NT2/D1 (cell line): ENCODE measurements around the gene FOXP4.

Experiments
- SUZ12 ChIP-seq: IDR thresholded peaks from 2 replicates; pipeline ENCODE4 v1.6.1; 2011; ENCODE audit not compliant: insufficient read length, insufficient read depth; ENCODE audit errors: extremely low read depth
- YY1 ChIP-seq: IDR thresholded peaks from 2 replicates; pipeline ENCODE4 v1.6.1; 2011; ENCODE audit not compliant: insufficient read length, insufficient read depth

- no peak for TF ChIP-seq YY1
- no peak for TF ChIP-seq SUZ12
Observed at GRCh38 chr6:41573985-41574384, 27.8 kb downstream of the FOXP4 start.
